Astrocyte of the cerebellum (primary cell): ENCODE results near the gene ITPR2.

Experiments
- DNase-seq: peaks from one replicate; pipeline ENCODE4 v3.0.0-alpha.2; 2011; ENCODE audit warnings: low read depth
- H3K4me3 ChIP-seq: 2 replicates; pipeline ENCODE4 v1.5.1; 2011; ENCODE audit warnings: mild to moderate bottlenecking, low read depth, low read length, moderate library complexity
- CTCF ChIP-seq: IDR thresholded peaks from 2 replicates; pipeline ENCODE4 v1.5.1; 2012; ENCODE audit warnings: low read length, low read depth, moderate library complexity, mild to moderate bottlenecking; ENCODE audit errors: missing control alignments
- in situ Hi-C: cut with HindIII; loops from 2 replicates; pipeline ENCODE4 v1.10.0; 2017; ENCODE audit warnings: low sequenced_read_pairs

The ITPR2 gene

DNA sequence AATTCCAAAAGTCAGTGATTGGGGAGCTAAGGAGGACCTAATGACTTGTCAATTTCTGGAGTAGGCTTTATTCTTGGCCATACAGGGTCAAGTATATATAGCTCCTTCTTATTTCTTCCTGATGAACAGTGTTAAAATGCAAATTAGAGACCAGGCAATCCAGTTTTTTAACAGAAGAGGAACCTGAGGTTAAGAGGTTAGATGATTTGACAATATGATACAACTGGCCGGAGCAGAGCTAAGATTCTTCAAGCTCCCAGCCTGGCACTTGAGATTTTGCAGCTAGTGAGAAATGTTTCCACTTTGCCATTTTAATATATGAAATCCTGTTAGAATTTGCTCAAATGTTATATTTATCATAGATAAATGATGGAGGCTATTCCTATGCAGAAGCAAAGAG, 433.6 kb downstream of the ITPR2 start:
- no peak for TF ChIP-seq CTCF
- in situ Hi-C loops, result no loop called here
- no peak overlapping the region for H3K4me3 ChIP-seq
- no peak for DNase-seq

DNA sequence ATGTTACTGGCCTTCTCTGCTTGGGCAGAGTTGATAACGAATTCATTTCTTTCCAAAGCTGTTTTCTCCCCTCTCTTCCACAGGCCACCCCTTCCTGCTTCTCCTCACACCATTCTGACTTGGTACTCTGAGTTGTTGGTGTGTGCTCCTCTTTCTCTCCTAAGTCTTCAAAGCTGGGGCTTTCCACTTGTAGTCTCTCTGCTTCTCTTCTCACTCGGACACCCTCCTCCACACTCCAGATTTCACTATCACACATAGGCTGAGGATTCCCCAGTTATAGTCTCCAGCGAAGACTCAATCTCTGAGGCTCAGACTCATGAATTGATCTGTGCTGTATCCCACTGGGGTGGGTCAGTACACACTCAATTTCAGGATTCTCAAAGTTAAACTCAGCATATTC, 436.6 kb downstream of the ITPR2 start:
- in situ Hi-C loops, result no loop called here
- TF ChIP-seq CTCF, result no peak
- no peak overlapping the region for H3K4me3 ChIP-seq
- DNase-seq, result no peak

DNA sequence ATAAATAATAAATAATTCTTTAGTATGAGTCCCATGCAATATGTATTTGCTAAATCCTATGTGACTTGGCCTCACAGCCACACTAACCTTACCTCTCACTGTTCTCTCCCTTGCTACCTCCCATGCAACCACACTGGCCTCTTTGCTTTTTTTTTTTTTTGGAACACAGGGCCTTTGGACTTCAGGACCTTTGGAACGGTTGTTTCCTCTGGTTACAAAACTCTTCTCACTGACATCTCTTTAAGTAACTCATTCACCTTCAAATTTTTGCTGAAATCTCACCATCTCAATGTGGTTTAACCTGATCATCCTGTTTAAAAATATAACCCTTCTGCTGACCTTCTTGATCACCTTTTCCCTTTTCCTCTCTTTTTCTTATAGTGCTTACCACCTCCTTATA, 443.7 kb downstream of the ITPR2 start:
- no peak overlapping the region for H3K4me3 ChIP-seq
- no peak for TF ChIP-seq CTCF
- no peak for DNase-seq
- in situ Hi-C loops, result no loop called here

GRCh38 chr12:26384536-26384935, 448.5 kb downstream of the ITPR2 start:
- in situ Hi-C loops, result no loop called here
- H3K4me3 ChIP-seq, result no peak overlapping the region
- no peak for TF ChIP-seq CTCF
- no peak for DNase-seq

- in situ Hi-C loops, result no loop called here
- DNase-seq, result no peak
- TF ChIP-seq CTCF, result no peak
- H3K4me3 ChIP-seq, result no peak overlapping the region
Observed at GRCh38 chr12:26383041-26383440, 450.0 kb downstream of the ITPR2 start.

GRCh38 chr12:26380897-26381296, 452.1 kb downstream of the ITPR2 start:
- no peak overlapping the region for H3K4me3 ChIP-seq
- TF ChIP-seq CTCF, result no peak
- DNase-seq, result no peak
- in situ Hi-C loops, result no loop called here

DNA sequence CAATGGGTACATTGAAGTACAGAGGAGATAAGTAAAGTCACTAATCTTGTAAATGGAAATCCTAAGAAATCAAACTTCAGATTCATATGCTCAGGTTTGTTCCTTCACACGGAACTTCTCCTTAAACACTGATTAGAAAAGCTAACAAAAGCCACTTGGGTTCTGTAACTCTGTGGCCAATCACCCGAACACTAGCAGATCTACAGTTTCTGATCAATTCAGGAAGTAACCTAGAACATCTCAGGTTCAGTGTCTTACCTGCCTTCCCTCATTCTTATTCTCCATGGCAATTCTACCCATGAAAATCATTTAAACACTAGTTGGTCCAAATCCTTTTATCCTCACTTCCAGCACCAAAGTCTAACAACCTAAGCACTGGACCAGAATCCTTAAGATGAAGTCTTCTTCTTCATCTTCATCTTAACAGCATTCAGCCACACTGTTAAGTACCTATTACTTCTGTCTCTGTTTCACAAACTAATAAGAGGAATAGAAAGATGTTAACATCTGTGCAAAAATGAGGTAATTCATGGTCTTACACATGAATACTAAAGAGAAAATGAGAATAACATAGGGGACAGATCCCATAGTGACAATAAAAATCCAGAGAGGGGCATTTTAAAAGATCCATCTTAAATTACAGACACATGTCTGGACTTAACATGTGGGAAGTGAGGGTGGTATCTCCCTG, 453.1 kb downstream of the ITPR2 start:
- no peak overlapping the region for H3K4me3 ChIP-seq
- DNase-seq, result no peak
- in situ Hi-C loops, result no loop called here
- TF ChIP-seq CTCF, result no peak
